ENCODE data around the gene ARHGAP10.

ARHGAP10 gene

DNA sequence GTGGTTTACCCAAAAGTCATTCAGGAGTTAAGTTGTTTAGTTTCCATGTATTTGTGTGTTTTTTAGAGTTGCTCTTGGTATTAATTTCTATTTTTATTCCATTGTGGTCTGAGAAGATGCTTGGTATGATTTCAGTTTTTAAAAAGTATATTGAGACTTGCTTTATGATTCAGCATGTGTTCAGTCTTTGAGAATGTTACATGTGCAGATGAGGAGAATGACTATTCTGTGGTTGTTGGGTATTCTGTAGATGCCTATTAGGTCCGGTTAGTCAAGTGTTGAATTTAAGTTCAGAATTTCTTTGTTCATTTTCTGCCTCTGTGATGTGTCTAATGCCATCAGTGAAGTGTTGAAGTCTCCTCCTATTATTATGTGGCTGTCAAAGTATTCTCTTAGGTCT lies 249.4 kb downstream of the ARHGAP10 start:
- TF ChIP-seq, protein P1, sequence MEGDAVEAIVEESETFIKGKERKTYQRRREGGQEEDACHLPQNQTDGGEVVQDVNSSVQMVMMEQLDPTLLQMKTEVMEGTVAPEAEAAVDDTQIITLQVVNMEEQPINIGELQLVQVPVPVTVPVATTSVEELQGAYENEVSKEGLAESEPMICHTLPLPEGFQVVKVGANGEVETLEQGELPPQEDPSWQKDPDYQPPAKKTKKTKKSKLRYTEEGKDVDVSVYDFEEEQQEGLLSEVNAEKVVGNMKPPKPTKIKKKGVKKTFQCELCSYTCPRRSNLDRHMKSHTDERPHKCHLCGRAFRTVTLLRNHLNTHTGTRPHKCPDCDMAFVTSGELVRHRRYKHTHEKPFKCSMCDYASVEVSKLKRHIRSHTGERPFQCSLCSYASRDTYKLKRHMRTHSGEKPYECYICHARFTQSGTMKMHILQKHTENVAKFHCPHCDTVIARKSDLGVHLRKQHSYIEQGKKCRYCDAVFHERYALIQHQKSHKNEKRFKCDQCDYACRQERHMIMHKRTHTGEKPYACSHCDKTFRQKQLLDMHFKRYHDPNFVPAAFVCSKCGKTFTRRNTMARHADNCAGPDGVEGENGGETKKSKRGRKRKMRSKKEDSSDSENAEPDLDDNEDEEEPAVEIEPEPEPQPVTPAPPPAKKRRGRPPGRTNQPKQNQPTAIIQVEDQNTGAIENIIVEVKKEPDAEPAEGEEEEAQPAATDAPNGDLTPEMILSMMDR (IDR thresholded peaks at IDR 0.05; ENCODE audit: borderline replicate concordance, insufficient read depth, low read depth, low read length): no peak
- no peak overlapping the region for H3K4me3 ChIP-seq (ENCODE audit: low read depth, low read length)

DNA sequence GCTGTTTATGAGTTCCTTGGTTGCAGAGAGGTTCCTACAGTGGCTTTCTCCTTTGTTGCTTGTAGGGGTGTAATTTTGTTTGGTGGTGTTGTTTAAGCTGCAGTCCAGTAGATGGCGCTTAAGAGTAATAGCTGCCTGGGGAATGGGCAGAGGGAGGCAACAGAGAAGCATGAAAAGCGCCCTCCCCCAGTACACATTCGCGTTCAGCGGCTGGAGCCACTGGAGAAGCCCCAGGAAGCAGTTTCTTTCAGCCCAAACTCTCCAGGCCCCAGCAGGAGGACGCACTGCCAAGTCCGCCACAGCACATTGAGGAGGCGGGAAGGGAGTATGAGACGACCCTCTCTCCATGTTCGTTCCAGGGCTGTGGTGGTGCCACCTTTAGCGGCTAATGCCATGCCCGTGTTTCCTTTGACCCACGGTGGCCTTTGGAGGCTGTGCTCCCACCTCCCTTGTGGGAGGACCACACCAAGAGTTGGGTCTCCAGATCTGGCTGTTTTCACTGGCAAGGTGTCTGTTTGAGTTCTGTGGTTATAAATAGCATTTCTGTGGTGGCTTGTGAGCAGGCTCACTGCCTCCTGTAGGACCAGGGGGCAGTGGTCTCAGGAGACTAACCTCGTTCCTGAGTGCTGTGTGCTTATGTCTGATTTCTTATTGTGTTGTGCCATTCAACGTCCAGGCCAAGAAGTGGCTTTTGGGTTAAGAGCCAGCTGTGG lies 252.3 kb downstream of the ARHGAP10 start:
- TF ChIP-seq, protein P1 (IDR thresholded peaks at IDR 0.05; ENCODE audit: borderline replicate concordance, insufficient read depth, low read depth, low read length): peak; percentile 67
- H3K4me3 ChIP-seq (ENCODE audit: low read depth, low read length): no peak overlapping the region

DNA sequence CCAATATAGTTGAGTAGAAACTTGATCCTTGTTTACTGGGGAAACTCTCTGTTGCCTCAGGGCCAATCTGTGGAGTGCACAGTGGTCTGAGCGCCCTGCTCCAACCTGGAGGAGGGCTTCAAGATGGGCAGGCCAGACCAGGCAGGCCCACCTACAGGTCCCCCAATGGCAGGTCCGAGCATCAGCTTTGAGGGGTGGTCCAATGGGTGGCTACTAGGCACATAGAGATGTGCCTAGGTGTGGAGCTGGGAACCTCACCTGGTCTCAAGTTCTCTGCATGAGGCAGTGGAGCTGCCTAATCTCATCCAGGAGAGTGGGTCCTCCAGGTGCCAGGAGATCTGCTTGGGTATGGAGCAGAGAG lies 252.9 kb downstream of the ARHGAP10 start:
- no peak overlapping the region for H3K4me3 ChIP-seq (ENCODE audit: low read depth, low read length)
- TF ChIP-seq, protein P1 (IDR thresholded peaks at IDR 0.05; ENCODE audit: borderline replicate concordance, insufficient read depth, low read depth, low read length): no peak

DNA sequence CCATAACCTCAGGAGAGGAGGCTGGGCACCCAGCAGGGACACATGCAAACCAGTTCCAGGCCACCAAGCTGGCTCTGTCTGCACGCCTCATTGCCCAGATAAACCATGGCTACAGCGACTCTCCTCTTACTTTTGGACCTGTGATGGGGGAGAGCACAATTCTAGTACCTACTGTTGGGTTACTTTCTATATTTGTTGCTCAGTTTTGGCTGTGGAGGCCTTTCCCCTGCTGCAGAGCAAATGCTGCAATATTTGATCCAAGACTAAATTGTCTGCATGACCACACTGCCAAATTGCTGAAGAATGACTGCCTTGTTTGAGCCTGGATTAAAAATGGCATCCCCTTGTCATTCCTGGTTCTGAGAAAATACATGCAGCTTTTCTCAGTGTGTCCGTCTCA lies 253.5 kb downstream of the ARHGAP10 start:
- TF ChIP-seq, protein P1 (IDR thresholded peaks at IDR 0.05; ENCODE audit: borderline replicate concordance, insufficient read depth, low read depth, low read length): no peak
- no peak overlapping the region for H3K4me3 ChIP-seq (ENCODE audit: low read depth, low read length)

DNA sequence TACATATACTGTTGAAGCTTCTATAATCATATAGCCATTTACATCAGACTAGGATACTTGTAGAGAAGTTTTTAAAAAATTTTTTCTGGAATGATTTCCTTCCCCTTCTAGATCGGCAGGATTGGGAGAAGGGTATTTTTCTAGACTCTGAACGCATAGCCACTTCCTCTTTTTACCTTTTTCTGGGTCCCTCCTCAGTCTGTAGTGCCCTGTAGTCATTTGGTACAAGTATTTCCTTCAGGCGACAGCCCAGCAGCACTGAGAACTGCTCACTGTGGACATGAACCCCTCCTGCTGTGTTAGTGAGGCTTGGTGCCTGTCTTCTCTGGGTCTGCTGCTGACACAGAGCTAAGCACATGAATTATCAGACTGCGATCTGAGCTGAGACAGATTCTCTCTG lies 255.4 kb downstream of the ARHGAP10 start:
- TF ChIP-seq, protein P1 (IDR thresholded peaks at IDR 0.05; ENCODE audit: borderline replicate concordance, insufficient read depth, low read depth, low read length): no peak
- no peak overlapping the region for H3K4me3 ChIP-seq (ENCODE audit: low read depth, low read length)

DNA sequence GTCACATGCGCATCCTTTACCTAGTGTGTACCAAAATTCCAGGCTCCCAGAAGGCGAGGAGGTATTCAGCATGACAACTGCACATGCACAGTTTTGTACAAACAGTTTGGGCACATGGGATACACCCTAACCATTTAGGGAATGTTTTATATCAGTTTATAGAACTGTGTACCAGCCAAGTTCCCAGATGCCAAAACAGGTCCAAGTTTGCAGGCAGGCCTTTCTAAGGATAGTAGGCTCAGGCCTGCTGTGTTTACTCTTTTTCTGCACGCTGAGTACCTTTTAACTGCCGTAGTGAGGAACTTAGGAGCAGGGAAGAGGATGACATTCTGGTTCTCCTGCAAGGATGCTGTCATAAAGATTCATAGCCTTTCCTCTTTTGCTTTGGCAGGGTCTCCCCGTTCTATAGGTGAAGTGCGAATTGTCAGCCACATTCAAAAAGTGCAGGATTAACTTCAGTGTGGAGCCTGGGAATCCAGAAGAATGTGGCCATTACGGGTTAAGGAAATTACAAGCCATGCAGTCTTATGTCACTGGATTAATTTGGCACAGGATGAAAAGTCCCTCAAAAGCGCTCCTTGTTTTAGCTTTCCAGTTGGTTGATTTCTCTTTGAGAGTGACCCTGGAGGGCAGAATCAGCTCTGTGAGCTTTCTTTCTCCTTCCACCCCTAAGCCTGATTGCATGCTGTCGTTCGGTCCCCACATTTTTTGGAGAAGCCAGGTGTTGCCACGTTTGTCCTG lies 259.8 kb downstream of the ARHGAP10 start:
- no peak overlapping the region for H3K4me3 ChIP-seq (ENCODE audit: low read depth, low read length)
- TF ChIP-seq, protein P1 (IDR thresholded peaks at IDR 0.05; ENCODE audit: borderline replicate concordance, insufficient read depth, low read depth, low read length): no peak

DNA sequence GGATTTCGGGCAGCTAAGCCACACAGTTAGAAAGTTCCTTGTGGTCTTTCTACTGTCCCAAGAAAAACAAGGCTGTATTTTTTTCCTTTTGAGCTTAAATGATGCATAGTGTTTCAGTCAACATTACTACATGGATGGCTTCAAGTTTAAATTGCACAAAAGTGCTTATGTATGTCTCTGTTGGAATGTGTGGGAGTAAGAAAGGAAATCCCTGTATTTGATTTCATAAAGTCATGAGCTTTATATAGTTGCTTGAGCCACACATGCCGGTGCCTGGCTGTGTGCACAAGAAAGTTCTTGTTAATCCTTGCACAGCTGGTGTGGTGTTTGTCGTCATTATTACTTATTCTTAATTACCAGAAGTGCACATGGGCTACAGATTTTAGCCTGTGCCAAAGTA lies 262.2 kb downstream of the ARHGAP10 start:
- TF ChIP-seq, protein P1 (IDR thresholded peaks at IDR 0.05; ENCODE audit: borderline replicate concordance, insufficient read depth, low read depth, low read length): no peak

More for the DNA sequence above, 262.2 kb downstream of the ARHGAP10 start:
- no peak overlapping the region for H3K4me3 ChIP-seq (ENCODE audit: low read depth, low read length)

All from GM12875 (cell line).